ENCODE results near the gene KIF1A.

The KIF1A gene

DNA sequence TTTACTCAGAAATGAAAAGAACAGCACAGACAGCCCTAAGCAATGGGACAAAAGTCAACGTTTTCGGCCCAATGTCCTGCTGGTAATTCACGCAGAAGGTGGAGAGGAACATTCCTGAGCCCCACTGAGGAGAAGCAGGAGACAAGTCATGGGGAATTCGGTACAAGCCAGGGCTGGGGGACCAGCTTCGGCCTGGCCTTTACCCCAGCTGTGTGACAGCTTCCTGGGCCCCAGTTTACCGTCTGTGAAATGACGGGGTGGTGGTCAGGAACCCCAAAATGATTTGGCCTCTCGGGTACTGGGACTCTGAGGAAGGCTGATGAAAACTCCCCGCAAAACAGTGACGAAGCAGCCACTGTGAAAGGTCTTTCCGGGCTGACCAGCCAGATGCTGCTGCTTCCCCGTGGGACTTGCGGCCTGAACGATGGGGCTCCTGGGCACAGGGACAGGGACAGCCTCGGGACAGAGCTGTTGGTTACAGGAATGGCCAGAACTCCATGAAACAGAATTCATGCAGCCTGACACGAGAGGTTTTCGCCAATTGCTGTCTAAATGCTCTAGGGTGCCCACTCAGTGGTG lies 21.6 kb downstream of the KIF1A start:
- no peak for DNase-seq

DNA sequence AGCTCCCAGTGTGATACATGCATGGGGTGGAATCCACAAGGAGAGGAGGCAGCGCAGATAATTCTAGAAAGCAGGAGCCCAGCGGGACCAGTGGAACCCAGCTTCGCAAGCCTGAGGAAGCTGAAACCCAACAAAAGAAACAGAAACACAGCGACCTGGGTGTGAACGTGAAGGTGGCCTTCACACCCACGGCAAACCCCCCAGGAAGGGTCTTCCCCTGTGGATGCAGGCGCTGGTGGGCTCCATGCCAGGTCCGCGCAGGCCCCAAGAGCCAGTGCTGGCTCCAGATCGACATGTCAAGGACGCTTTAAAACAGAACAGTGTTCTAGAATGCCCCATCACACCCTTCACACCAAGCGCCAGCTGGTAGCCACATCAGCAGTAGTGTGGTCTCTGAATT lies 22.1 kb downstream of the KIF1A start:
- DNase-seq: no peak

DNA sequence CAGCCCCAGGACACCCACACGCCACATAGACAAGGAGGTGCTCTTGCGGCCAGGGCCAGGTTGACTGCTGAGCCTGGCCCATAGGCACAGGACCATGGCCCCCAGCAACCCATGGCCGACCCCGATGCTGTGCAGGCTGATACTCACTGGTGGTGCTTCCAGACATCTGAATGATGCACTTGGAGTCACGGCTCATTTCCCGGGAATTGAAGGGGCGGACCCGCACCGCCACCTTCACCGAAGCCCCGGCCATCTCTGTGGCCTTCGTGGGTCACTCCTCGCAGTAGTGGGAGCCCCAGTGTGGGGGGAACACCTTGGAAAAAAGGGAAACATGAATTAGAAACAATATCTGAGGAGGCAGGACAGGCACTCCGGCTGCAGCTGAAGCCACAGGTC lies 22.5 kb downstream of the KIF1A start:
- DNase-seq: no peak

DNA sequence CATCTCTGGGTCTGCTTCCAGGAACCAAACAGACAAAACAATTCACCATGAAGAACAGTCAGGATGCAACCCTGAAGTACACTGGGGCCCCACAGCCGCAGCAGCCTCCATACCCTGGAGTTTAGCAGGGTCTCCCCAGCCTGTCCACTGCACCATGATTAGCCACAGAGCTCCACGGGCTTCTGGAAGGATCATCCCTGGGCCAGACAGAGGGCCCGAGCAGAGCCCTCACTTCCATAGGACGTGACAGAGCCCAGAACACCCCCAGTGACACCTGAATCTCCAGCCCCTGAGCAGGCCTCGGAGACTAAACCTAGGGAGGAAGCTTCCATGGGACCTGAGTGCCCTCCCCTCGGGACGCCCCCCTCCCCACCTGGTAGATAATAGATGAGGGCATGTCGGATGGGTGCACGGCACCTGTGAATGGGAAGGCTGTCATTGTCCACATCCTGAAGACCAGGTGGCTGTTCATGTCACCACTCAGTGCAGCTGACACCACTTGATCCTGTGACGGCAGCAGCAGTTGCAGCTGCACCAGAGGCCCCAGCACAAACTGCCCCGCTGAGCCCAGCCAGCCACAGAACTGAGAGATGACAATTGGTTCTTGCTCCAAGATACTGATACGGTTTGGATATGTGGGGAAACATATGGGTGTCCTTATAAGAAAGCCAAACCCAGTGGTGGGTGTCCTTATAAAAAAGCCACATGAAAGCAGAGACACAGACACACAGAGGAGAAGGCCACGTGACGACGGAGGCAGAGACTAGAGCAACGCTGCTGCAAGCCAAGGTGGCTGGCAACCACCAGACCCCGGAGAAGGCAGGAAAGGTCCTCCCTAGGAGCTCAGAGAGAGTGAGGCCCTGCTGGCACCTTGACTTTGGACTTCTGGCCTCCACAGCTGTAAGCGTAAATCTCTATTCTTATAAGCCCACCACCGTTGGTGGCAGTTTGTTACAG lies 23.2 kb downstream of the KIF1A start:
- no peak for DNase-seq

DNA sequence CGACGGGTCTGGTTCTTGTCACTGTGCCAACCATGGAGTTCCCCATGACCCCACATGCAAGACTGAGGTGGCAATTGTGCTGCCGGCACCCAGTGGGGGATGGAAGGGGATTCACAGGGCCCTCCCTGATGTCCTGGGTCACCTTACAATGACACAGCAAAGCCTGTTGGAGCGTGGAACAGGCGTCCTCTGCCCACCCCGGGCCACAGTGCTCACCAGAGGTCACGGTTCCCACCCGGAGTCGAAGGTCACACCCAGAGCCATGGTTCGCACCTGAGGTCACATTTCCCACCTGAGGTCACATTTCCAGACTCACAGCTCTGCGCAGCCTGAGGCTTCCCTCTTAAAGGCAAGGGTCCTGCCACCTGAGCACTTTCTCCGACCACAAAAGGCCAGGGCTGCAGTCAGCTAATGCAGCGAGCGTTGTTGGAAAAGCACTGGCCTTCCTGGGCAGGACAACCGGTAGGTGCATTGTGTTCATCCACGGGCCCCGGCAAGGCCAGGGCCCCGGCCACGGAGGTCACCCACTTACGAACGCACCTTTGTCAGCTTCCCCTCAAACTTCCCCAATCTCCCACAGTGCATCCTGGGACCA lies 24.0 kb downstream of the KIF1A start:
- no peak for DNase-seq

DNA sequence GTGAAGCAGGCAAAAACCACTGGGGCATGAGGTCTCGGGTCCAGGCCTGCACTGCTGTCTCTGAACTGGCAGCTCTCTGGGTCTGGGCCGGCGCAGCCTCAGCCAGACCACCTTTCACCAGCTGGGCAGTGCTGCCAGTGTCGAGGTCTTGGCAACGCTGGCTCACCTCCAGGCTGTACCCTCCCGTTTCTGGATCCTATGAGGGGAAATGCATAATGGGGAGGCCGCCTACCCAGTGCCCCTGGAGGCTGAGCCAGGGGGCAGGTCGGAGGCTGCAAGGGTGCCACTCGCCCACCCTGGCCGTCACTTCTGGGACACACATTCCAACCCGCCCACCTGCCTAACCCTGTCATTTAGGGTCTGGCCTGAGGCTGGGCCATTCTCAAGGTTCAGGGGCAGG lies 24.6 kb downstream of the KIF1A start:
- DNase-seq: no peak

DNA sequence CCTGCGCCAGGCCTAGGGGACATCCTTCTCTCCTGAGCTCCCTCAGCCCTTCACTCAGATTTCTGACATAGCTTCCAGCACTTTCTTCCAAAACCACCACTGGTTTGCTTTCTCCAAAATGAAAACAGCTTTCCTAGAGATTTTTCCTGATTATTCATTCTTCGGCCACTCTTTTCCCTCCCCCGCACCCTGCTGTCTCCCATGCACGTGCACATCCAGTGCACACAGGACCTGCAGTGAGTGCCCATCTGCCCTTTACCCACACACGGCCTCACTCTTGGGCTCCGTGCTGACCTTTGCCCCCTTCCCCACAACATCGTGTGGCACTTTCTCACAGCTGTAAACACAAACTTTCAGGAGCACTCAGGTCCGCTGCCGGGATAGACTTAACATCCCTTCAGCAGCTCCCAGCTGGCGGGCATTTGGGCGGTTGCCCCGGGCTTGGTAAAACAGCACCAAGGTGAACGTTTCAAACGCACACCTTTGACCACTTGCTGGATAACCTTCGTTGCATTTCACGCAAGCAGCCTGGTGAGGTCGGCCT lies 25.8 kb downstream of the KIF1A start:
- DNase-seq: no peak

DNA sequence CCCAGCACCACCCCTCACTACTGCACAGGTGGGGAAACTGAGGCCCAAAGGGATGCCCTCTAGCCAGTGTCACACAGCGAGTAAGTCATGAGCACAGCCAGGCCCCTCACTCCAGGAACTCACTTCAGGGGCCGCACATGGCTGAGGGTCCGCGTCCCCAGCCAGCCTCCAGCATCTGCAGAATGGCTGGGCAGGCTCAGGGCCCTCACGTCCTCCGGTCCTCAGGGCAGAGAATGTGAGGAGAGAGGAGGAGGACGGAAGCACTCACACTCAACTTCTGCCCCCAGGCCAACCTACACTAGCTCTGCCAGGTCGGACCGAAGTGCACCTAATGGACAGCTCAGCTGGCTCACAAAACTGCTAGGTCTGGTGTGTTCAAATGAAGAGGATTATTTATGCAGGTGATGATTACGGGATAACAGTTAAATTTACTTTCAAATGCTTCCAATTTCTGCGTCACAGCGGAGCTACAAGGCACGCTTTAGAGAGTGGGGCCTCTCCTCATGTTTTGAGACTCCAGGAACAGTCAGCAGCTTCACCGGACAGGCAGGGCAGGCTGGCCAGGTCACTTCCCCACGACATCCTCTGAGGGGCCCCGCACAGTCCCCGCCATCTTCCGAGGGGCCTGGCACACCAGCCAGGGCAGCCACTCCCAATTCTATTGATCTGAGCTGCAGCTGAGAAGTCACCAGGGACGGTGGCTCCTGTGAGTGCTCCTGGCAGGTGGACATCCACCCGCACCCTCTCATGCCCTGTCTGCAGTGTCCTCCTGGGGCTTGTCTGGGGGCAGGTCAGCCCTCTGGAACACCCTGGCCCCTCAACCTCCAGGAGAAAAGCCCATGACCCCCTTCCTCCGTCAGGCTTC lies 26.5 kb downstream of the KIF1A start:
- DNase-seq: no peak

DNA sequence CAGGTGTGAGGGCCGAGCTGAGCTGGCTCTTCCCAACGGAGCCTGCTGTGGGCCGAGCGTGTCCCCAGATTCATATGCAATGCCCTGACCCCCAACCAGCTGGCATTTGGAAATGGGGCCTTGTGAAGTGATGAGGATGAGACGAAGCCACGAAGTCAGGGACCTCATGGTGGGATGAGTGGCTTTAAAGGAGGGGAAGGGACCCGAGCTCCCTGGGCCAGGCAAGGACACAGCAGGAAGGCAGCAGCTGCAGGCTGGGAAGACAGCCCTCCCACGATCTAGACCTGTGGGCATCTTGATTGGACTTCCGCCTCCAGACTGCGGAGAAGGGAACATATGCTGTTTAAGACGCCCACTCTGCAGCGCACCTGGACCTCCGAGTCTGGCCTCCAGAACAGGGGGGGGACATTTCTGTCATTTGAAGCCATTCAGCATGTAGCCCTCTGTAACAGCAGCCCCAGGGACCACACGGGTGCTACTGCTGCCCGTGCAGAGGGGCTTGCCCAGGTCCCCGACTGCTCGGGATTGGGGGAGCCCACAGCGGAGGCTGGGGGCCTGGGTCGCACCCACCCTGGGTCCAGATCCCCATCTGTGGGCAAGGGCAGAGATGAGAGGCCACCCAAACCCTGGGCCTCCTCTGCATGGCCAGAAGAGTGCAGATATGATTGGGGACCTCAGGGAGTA lies 27.2 kb downstream of the KIF1A start:
- DNase-seq: no peak

DNA sequence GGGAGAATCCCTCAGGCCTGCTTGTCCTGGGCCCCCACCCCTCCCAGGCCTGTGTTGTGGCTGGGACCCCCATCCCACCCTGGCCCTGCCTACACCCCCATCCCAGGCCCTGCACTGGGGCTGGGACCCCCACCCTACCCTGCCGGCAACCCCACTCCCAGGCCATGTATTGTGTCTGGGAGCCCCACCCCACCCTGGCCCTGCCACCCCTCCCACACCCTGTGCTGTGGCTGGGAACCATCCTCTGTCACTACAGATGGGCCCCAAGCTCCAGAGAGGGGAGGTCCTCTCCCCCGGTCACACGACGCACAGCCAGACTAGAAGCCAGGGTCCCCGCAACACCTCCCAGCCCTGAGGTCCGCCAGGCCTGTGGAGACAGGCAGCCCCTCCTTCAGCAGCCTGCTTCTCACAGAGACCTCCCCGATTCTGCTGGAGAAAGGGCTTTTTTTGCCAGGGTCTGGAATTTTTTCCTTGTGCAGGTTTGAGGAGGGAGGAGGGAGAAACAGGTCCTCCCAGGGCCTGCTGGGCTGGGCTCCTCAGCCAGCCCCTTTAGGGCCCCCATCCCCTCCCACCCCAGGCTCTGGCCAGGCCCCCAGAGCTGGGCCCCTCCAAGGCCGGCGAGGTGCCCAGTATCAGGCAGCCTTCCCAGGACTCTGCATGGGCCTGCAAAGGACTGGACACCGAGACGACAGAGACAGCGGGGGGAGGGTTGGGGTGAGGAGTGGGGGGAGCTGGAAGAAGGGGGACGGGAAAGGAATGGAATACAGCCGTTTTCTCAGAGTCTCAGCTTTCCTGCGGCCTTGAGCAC lies 28.0 kb downstream of the KIF1A start:
- DNase-seq: no peak

DNA sequence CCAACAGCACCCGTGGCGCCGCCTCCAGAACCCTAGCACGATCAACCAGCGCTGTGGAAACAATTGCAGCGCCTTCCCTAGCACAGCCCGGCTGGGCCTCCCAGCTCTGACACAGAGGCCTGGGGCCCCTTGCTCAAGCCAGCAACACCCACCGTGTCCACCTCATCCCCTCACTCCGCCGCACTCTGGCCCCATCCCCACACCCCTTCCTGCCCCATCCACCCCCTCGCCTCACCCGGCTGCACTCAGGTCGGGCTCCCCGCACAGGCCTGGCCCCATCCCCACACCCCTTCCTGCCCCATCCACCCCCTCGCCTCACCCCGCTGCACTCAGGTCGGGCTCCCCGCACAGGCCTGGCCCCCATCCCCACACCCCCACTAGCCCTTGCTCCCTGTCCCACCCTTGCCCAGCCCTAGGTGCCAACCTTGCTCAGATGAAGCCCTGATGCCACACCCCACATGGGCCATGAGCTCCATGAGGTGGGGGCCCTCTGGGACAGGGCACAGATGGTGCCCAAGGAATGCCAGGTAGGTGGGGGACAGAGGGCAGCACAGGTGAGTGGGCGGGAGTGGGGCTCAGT lies 28.7 kb downstream of the KIF1A start:
- DNase-seq: no peak

DNA sequence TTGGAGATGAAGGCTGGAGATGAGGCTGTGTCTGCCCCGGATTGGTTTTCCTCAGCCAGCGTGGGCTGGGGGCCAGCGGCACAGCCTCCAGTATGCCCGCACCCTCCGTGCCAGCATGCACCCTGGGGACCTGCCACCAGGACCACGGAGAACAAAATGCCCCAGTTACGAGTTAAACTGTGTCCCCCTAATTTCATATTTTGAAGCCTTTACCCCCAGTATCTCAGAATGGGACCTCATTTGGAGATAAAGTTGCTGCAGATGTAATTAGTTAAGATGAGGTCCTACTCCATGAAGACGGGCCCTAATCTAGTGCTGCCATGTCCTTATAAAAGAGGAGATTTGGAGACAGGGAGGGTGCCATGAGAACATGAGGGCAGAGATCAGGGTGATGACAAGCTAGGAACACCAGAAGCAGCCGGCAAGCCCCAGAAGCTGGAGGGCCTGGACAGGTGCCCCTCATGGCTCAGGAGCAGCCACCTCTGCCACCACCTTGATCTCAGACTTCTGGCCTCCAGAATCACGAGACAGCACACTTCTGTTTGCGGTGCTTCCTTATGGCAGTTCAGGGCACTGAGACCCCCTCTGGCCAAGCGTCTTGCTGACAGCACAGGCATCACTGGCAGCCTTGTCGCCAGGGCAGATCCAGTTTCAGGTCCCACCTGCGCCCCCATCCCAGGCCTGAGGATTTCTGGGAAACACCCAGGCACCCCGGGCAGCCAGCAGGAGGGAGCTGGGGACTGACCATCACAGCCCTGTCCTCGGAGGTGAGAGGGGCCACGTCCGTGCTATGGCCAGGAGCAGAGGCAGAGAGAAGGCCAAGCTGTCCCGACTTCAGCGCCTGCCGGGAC lies 29.4 kb downstream of the KIF1A start:
- no peak for DNase-seq

DNA sequence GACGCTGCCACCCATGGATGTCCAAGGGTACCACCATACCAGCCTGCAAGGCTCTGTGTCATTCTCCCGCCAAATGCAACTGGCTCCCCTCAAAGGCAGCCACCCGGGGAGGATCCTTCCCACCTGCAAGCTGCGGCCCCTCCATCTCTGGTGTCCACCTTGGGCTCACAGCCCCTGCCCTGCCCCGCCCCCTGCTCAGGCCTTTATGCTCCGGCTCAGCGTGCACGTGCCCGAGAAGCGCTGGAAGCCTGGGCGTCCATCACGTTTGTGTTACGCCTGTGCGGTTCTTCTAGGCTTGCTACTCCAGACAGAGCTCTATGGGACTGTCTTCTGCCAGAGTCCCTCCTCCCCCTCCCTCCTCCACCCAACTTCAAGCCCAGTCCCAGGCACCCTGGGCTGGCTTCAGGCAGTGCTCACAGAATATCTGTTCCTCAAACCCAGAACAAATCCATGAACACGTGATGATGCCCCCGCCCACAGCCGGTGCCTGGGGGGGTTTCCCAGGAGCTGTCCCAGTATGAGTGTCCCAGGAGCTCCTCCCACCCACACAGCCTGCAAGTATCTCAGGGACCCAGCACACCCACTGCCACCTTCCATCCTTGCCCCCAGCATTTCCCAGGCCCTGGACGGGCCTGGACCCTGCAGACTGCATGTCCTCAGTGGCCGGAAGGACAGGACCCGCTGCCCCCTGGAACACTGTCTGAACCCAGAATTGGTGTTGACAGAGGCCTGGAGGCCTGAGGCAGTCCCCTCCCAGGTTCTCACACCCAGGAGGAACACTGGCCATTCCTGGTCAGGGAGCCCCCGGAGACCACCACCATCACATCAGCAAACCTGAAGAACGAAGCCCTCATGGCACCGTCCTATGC lies 30.3 kb downstream of the KIF1A start:
- no peak for DNase-seq

DNA sequence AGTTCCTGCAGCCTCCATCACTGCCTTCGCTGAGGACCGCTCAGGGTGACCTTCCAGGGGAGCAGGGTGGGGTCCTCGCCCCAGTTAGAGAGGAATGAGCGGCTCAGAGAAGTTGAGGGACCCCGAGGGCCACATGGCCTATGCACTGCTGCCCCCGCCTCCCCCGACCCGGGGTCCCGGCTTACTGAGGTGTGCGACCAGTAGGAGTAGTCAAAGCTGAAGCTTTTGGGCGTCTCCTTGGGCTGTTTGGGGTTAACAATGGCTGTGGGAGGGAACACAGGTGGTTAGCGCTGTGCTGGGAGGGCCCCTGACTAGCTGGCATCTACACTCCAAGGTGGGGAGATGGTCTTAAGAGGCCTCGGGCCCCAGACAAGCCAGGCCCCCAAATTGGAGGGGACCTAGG lies 31.0 kb downstream of the KIF1A start:
- no peak for DNase-seq

DNA sequence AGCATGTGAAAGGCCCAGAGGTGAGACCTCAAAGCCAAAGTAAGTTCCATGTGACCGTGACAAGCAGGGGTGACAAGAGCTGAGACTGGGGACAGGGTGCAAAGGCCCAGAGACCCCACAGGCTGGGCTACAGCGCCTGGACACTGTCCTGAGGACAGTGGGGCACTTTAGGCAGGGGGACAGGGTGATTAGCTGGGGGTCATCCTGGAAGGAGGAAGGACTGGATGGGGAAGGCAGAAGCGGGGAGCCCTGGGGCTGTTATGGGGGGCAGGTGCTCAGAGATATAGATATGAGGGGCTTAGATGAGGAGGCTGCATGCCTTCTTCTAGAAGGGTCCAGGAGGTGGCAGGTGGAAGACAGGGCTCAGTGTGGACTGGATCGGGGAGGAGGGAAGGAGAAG lies 31.5 kb downstream of the KIF1A start:
- DNase-seq: no peak

DNA sequence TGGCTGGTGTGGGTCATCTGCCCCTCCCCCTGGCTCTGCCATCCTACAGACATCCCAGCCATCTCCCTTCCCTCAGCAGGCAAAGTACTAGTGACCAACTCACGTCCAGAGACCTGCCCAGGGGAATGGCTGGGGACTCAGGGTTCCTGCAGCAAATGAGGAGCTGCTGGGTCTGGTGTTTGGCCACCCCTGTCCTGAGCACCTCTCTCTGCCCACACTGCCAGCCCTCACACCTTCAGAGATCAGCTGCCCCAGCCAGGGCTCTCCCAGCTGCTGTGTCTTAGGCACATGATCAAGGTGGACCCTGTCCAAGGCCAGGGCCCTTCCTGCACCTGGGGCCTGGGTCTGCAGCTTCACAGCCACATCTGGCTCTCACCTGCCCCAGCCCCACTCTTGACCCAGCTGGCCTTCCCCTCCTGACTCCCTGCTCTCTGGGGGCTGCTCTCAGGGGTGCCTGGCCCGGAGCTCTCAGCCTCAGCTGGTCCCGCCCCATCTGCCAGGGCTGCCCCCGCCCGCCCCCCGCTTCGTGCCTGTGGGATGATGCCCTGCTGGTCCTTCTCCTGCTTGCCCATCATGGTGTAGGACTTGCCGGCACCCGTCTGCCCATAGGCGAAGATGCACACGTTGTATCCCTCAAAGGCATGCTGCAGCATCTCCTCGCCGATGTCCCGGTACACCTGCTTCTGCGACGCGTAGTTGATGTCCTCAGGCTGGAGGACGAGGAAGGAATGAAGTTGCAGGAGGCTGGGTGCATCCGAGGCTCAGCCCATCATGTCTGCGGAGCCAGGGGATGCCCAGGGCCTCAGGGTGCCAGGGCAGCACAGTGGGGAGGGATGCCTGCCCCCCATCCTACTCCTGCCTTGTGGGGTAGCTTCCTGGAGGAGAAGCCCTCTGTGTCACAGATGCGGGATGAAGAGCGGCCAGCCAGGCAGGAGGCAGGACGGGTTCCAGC lies 32.2 kb downstream of the KIF1A start:
- DNase-seq: no peak

DNA sequence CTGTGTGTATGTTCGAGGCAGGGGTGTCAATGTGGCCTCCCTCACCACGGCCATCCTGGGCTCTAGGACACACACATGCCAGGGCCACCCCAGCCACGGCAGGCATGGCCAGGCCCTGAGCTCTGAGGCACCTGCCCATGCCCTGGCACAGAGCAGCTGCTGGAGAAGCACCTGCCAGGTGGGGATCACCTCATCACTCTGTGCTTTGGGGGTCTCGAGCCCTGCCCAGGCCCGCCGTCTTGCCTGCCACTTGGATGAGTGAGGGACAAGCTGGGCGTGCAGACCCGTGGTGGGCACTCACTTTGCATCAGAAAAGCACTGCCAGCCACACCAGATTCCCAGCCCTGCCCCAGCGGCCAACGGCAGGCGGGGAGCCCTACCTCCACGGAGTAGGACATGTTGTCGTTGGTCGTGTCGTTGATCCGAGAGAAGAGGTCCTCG lies 33.1 kb downstream of the KIF1A start:
- no peak for DNase-seq

DNA sequence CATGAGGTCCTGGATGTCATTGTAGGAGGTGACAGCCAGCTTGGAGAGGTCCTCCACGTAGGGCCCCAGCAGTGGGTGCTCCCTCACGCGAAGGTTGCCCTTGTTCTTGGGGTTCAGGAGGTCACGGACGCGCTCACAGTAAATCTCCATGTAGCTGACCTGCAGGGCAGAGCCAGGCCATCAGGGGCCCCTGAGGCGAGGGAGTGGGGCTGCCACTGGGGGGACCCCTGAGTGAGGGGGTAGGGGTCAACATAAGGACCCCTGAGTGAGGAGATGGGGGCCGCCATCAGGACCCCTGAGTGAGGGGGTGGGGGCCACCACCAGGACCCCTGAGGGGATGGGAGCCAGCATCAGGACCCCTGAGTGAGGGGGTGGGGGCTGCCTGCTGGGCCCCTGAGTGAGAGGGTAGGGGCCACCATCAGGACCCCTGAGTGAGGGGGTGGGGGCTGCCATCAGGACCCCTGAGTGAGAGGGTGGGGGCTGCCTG lies 33.6 kb downstream of the KIF1A start:
- no peak for DNase-seq
